Calu3 (cell line): Measurements from ENCODE around the gene HOXA3. TPM values are rescaled to one million over a fixed set of nuclear protein-coding genes. Genes with fewer than 3 reads are reported as not detected.

Experiments
- BruUV-seq: library from RNA; stranded (reverse); fragments of 400-500 nt; replicated peaks from 2 replicates; lab custom pipeline; 2021; lab: Mats Ljungman, UMichigan
- CTCF ChIA-PET: fragments of 300-600 bp; sonication (Branson Sonifier 250); formaldehyde crosslinking; loops from one replicate; lab custom pipeline; 2022; ENCODE audit warnings: antibody characterized with exemption; lab: Charles Lee
- DNase-seq: peaks from one replicate; pipeline ENCODE4 v3.0.0; 2022
- H3K27ac Mint-ChIP-seq: one replicate; pipeline ENCODE4 v1.8.0; 2022; ENCODE audit warnings: mixed read lengths; ENCODE audit not compliant: unreplicated experiment
- H3K27me3 Mint-ChIP-seq: one replicate; pipeline ENCODE4 v1.8.0; 2022; ENCODE audit warnings: mixed read lengths; ENCODE audit not compliant: unreplicated experiment
- H3K36me3 Mint-ChIP-seq: one replicate; pipeline ENCODE4 v1.8.0; 2022; ENCODE audit warnings: mild to moderate bottlenecking, moderate library complexity, mixed read lengths; ENCODE audit not compliant: insufficient read depth, unreplicated experiment
- H3K4me1 Mint-ChIP-seq: one replicate; pipeline ENCODE4 v1.8.0; 2022; ENCODE audit warnings: mild to moderate bottlenecking, low read depth, mixed read lengths; ENCODE audit not compliant: unreplicated experiment
- H3K4me3 Mint-ChIP-seq: one replicate; pipeline ENCODE4 v1.8.0; 2022; ENCODE audit warnings: mild to moderate bottlenecking, low read depth, moderate library complexity, mixed read lengths; ENCODE audit not compliant: unreplicated experiment
- H3K9me3 Mint-ChIP-seq: one replicate; pipeline ENCODE4 v1.8.0; 2022; ENCODE audit warnings: low read depth, mixed read lengths; ENCODE audit not compliant: unreplicated experiment
- intact Hi-C: fragments of 100-400 bp; cut with micrococcal nuclease; formaldehyde crosslinking; loops from one replicate; pipeline ENCODE4 v1.10.0; 2022; ENCODE audit not compliant: unreplicated experiment
- total RNA-seq: library from RNA; stranded (reverse); gene quantifications from 2 replicates; pipeline ENCODE4 v1.2.3, GENCODE V29; 2022
- TF ChIP-seq, protein P1 (sequence below): fragments of 200-600 bp; IDR thresholded peaks from one replicate; pipeline ENCODE4 v1.8.0; 2022; ENCODE audit warnings: antibody characterized with exemption; ENCODE audit not compliant: unreplicated experiment

Gene HOXA3
- total RNA-seq, 1 experiment from 2014 or later = 20.9 TPM

DNA sequence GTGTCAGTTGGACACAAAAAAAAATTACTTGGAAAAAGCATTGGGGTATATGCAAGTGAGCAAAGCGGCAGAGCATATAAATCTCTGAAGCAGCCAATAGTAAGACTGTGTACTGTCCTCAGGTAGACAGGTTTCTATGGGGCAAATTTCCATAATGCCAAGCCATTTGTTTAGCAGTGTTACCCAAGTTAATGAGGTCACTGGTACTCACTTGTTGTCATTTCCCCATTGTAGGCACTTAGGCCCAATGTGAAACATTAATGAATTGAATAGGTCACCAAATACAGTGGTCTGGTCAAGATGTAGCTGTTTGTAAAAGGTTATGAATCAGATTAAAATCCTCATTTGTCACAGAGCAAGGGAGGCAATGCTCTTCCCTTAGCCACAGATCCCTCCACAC, 84.1 kb downstream of the HOXA3 start:
- DNase-seq = no peak
- Mint-ChIP-seq H3K4me1 (peaks cover 33% of the 10 kb centered on the region), H3K9me3 (no peaks in the 10 kb centered on the region), H3K4me3 (no peak overlapping the region), H3K27me3 (no peaks in the 10 kb centered on the region), H3K36me3 (no peaks in the 10 kb centered on the region), H3K27ac (no peak overlapping the region)
- intact Hi-C loops = no loop called here
- TF ChIP-seq, protein P1, sequence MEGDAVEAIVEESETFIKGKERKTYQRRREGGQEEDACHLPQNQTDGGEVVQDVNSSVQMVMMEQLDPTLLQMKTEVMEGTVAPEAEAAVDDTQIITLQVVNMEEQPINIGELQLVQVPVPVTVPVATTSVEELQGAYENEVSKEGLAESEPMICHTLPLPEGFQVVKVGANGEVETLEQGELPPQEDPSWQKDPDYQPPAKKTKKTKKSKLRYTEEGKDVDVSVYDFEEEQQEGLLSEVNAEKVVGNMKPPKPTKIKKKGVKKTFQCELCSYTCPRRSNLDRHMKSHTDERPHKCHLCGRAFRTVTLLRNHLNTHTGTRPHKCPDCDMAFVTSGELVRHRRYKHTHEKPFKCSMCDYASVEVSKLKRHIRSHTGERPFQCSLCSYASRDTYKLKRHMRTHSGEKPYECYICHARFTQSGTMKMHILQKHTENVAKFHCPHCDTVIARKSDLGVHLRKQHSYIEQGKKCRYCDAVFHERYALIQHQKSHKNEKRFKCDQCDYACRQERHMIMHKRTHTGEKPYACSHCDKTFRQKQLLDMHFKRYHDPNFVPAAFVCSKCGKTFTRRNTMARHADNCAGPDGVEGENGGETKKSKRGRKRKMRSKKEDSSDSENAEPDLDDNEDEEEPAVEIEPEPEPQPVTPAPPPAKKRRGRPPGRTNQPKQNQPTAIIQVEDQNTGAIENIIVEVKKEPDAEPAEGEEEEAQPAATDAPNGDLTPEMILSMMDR = no peak
- CTCF ChIA-PET = no interaction called here
- BruUV-seq = no TSS peak

DNA sequence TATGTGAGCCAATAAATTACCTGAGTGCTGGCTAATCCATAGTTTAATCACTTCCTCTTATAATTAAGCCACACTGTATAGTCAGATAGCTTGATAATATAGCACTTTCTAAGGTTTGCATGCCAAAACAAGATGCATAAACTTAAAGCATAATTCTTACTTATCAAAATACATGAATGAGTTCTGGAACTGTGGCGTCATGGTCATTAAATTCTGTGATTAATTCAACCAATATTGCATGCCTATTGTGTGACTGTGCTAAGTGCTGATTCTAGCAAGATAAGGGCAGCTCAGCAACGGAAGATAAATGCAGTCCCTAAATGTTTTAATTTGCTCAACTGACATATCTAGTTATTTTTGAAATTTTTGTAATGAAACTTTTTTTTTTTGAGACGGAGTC, 86.2 kb downstream of the HOXA3 start:
- Mint-ChIP-seq H3K27ac (no peak overlapping the region), H3K4me1 (peaks cover 15% of the 10 kb centered on the region), H3K27me3 (no peaks in the 10 kb centered on the region), H3K4me3 (no peak overlapping the region), H3K9me3 (no peaks in the 10 kb centered on the region), H3K36me3 (no peaks in the 10 kb centered on the region)
- no peak for DNase-seq
- TF ChIP-seq, protein P1 = no peak
- CTCF ChIA-PET = interaction anchor here (0.9 kb wide), 1 partner anchor 18 kb away, joined by 3 read pairs; no protein-coding TSS in a partner anchor
- intact Hi-C loops = no loop called here
- BruUV-seq = no TSS peak

DNA sequence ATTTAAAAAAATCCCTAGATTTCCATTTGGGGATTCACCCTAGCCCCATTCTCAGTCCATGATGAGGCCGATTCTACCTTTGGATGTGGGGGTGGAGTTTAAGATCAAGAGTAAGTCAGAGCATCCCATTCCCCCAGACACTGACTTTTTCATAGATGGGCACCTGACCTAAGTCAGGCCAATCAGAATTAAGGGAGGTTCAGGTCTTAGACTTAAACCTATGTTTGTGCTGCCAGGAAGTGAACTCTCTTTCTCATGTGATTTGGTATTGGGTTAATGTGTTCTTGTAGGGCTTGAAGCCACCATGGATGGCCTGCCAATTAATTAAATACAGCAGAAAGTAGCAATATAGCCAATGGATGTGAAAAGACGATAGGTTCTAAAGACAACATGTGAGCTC, 86.7 kb downstream of the HOXA3 start:
- intact Hi-C loops = no loop called here
- TF ChIP-seq, protein P1 = no peak
- Mint-ChIP-seq H3K9me3 (no peaks in the 10 kb centered on the region), H3K27ac (no peak overlapping the region), H3K4me3 (no peak overlapping the region), H3K36me3 (no peaks in the 10 kb centered on the region), H3K4me1 (peaks cover 15% of the 10 kb centered on the region), H3K27me3 (no peaks in the 10 kb centered on the region)
- no TSS peak for BruUV-seq
- CTCF ChIA-PET = interaction anchor here (0.9 kb wide), 1 partner anchor 18 kb away, joined by 3 read pairs; no protein-coding TSS in a partner anchor
- DNase-seq = no peak

DNA sequence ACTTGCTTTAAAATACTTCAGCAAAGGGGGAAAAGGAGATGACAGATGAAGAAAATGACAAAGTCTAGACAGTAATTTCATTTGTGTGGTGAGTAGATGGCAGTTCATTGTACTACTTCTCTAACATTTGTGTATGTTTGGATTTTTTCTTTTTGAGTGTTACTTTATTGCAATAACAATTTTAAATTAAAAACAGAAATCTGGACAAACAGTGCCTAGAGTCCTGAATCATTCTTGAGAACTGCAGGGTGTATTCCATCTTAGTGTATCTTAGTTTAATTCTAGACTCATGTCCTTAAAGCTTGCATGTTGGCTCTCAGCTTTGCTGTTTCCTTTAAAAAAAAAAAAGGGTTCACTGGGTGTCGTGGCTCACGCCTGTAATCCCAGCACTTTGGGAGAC, 87.7 kb downstream of the HOXA3 start:
- Mint-ChIP-seq H3K27ac (no peak overlapping the region), H3K27me3 (no peaks in the 10 kb centered on the region), H3K36me3 (no peaks in the 10 kb centered on the region), H3K4me1 (peaks cover 15% of the 10 kb centered on the region), H3K4me3 (no peak overlapping the region), H3K9me3 (no peaks in the 10 kb centered on the region)
- TF ChIP-seq, protein P1 = no peak
- BruUV-seq = no TSS peak
- CTCF ChIA-PET = interaction anchor here (0.6 kb wide), 1 partner anchor 737 kb away, joined by 3 read pairs; no protein-coding TSS in a partner anchor
- intact Hi-C loops = no loop called here
- no peak for DNase-seq
